ENCODE results near the gene HPSE2.

DNA sequence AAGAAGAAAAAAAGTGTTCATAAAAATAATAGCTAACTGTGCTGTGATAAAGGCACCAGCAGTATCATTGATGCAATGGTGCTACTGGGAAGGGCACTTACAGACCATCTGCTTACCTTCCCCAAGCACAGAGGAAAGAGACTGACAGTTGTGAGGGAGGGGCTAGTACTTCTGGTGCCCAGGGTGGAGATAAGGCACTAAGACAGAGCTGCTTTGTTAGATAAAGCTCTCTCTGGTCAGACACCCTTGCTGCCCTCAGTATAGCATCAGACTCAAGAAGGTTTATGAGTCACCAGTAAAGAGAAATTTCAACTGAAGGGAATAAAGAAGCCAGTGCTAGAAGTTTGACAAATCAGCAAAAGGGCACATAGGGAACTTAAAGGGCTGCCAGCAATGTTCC lies 325.6 kb downstream of the HPSE2 start:
- TF ChIP-seq POLR2AphosphoS5 (IDR thresholded peaks at IDR 0.05; ENCODE audit: low read depth, low read length) (no peak), FOXJ3 (CRISPR knock-in tag; IDR thresholded peaks at IDR 0.05; ENCODE audit: borderline replicate concordance) (no peak), SP5 (CRISPR knock-in tag; IDR thresholded peaks at IDR 0.05; ENCODE audit: borderline replicate concordance, low read depth) (no peak), FOXM1 (CRISPR knock-in tag; IDR thresholded peaks at IDR 0.05) (no peak), ZGPAT (CRISPR knock-in tag; IDR thresholded peaks at IDR 0.05) (no peak), SUZ12 (IDR thresholded peaks at IDR 0.05; ENCODE audit: low read depth, low read length) (no peak), KDM1A (CRISPR knock-in tag; IDR thresholded peaks at IDR 0.05) (no peak), ZNF20 (CRISPR knock-in tag; IDR thresholded peaks at IDR 0.05) (no peak), HOXA5 (CRISPR knock-in tag; IDR thresholded peaks at IDR 0.05) (no peak), PRDM4 (CRISPR knock-in tag; IDR thresholded peaks at IDR 0.05; ENCODE audit: borderline replicate concordance) (no peak), DPF2 (CRISPR knock-in tag; IDR thresholded peaks at IDR 0.05; ENCODE audit: borderline replicate concordance, low read depth) (no peak)
- TF ChIP-seq, protein P1, sequence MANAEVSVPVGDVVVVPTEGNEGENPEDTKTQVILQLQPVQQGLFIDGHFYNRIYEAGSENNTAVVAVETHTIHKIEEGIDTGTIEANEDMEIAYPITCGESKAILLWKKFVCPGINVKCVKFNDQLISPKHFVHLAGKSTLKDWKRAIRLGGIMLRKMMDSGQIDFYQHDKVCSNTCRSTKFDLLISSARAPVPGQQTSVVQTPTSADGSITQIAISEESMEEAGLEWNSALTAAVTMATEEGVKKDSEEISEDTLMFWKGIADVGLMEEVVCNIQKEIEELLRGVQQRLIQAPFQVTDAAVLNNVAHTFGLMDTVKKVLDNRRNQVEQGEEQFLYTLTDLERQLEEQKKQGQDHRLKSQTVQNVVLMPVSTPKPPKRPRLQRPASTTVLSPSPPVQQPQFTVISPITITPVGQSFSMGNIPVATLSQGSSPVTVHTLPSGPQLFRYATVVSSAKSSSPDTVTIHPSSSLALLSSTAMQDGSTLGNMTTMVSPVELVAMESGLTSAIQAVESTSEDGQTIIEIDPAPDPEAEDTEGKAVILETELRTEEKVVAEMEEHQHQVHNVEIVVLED (CRISPR knock-in tag; IDR thresholded peaks at IDR 0.05; ENCODE audit: borderline replicate concordance), result no peak
